Dermis blood vessel endothelial cell (primary cell): ENCODE data around the gene TSHB. TPM values are rescaled to one million over a fixed set of nuclear protein-coding genes. Genes with fewer than 3 reads are reported as not detected.

Experiments
- DNase-seq: peaks from one replicate; pipeline ENCODE4 v3.0.0; 2010
- total RNA-seq: library from RNA; depleted of rRNA; stranded (reverse); fragments of >200 nt; gene quantifications from 2 replicates; pipeline ENCODE4 v1.2.3, GENCODE V29; 2014

The TSHB gene
- total RNA-seq, 1 donor from 2014 or later: not detected

GRCh38 chr1:115060501-115060900, 30.9 kb downstream of the TSHB start:
- DNase-seq: no peak

- DNase-seq: peak; percentile 63
Measured at GRCh38 chr1:115062542-115063004, 32.9 kb downstream of the TSHB start.

GRCh38 chr1:115063228-115063901, 33.7 kb downstream of the TSHB start:
- DNase-seq: peak; percentile 23

GRCh38 chr1:115064461-115064860, 34.8 kb downstream of the TSHB start:
- DNase-seq: no peak

- DNase-seq: no peak
Measured at GRCh38 chr1:115065021-115065420, 35.4 kb downstream of the TSHB start.

- DNase-seq: no peak
Measured at GRCh38 chr1:115067161-115067859, 37.7 kb downstream of the TSHB start.

GRCh38 chr1:115068826-115069585, 39.4 kb downstream of the TSHB start:
- DNase-seq: no peak

GRCh38 chr1:115069659-115070308, 40.2 kb downstream of the TSHB start:
- DNase-seq: no peak

- DNase-seq: no peak
Measured at GRCh38 chr1:115071012-115071664, 41.5 kb downstream of the TSHB start.

GRCh38 chr1:115073298-115074087, 43.9 kb downstream of the TSHB start:
- DNase-seq: no peak

- DNase-seq: no peak
Measured at GRCh38 chr1:115074839-115075534, 45.4 kb downstream of the TSHB start.

GRCh38 chr1:115076384-115076915, 46.8 kb downstream of the TSHB start:
- DNase-seq: no peak

GRCh38 chr1:115077286-115077983, 47.8 kb downstream of the TSHB start:
- DNase-seq: no peak

GRCh38 chr1:115077984-115078330, 48.3 kb downstream of the TSHB start:
- no peak for DNase-seq

GRCh38 chr1:115078708-115079107, 49.1 kb downstream of the TSHB start:
- no peak for DNase-seq

GRCh38 chr1:115082949-115083348, 53.3 kb downstream of the TSHB start:
- no peak for DNase-seq
